Fibroblast of lung (primary cell): ENCODE measurements around the gene VSIR. TPM values are rescaled to one million over a fixed set of nuclear protein-coding genes. Genes with fewer than 3 reads are reported as not detected.

Experiments
- DNase-seq, 2 donors: peaks; one replicate each; pipeline versions ENCODE4 v3.0.0 to v3.0.0-alpha.2; 2010; ENCODE audit warnings: low read depth in 2 of 2
- H2AFZ ChIP-seq: 2 replicates; pipeline ENCODE4 v1.5.1; 2012; ENCODE audit warnings: low read length, control low read depth, inconsistent platforms
- H3K27ac ChIP-seq: 2 replicates; pipeline ENCODE4 v1.5.1; 2011; ENCODE audit warnings: low read length, control low read depth; ENCODE audit not compliant: insufficient read depth
- H3K27me3 ChIP-seq: 2 replicates; pipeline ENCODE4 v1.5.1; 2011; ENCODE audit warnings: mild to moderate bottlenecking, low read length; ENCODE audit not compliant: control insufficient read depth, insufficient read depth
- H3K36me3 ChIP-seq: 2 replicates; pipeline ENCODE4 v1.5.1; 2011; ENCODE audit warnings: low read length; ENCODE audit not compliant: control insufficient read depth, insufficient read depth
- H3K4me1 ChIP-seq: 2 replicates; pipeline ENCODE4 v1.5.1; 2011; ENCODE audit warnings: low read length; ENCODE audit not compliant: control insufficient read depth, insufficient read depth; ENCODE audit errors: extremely low read depth
- H3K4me2 ChIP-seq: 2 replicates; pipeline ENCODE4 v1.5.1; 2011; ENCODE audit warnings: low read length, control low read depth; ENCODE audit not compliant: insufficient read depth; ENCODE audit errors: extremely low read depth
- H3K4me3 ChIP-seq, 4 experiments: fragments of 200-600 bp in 1 of 4; sonication (generic) in 1 of 4; replicated peaks in 1 of 4; 2 replicates each; pipeline ENCODE4 v1.5.1; 2011 to 2016; ENCODE audit warnings: low read length in 4 of 4, low read depth in 3 of 4, mild to moderate bottlenecking in 3 of 4, control low read depth in 2 of 4, inconsistent platforms in 1 of 4, mixed read lengths in 1 of 4; ENCODE audit not compliant: insufficient read depth in 1 of 4; ENCODE audit errors: control extremely low read depth in 1 of 4
- H3K79me2 ChIP-seq: 2 replicates; pipeline ENCODE4 v1.5.1; 2012; ENCODE audit warnings: mild to moderate bottlenecking, low read length, inconsistent platforms; ENCODE audit not compliant: control insufficient read depth, insufficient read depth
- H3K9ac ChIP-seq: 2 replicates; pipeline ENCODE4 v1.5.1; 2011; ENCODE audit warnings: mild to moderate bottlenecking, low read length, control low read depth; ENCODE audit not compliant: insufficient read depth
- H3K9me3 ChIP-seq: 2 replicates; pipeline ENCODE4 v1.5.1; 2012; ENCODE audit warnings: low read depth, low read length; ENCODE audit not compliant: control insufficient read depth, insufficient read depth
- H4K20me1 ChIP-seq: 2 replicates; pipeline ENCODE4 v1.5.1; 2011; ENCODE audit warnings: low read length; ENCODE audit not compliant: control insufficient read depth, insufficient read depth; ENCODE audit errors: extremely low read depth
- CTCF ChIP-seq, 2 donors: IDR thresholded peaks in 1 of 2; conservative IDR thresholded peaks in 1 of 2; 1 replicate in 1 of 2; 2 replicates in 1 of 2; pipeline ENCODE4 v1.5.1; 2011 to 2012; ENCODE audit warnings: low read length in 2 of 2, control low read depth in 1 of 2, inconsistent platforms in 1 of 2, low read depth in 1 of 2, mild to moderate bottlenecking in 1 of 2
- EZH2 ChIP-seq: IDR thresholded peaks from 2 replicates; pipeline ENCODE4 v1.5.1; 2012; ENCODE audit warnings: low read length, control low read depth, mild to moderate bottlenecking; ENCODE audit errors: missing control alignments
- polyA plus RNA-seq, 2 donors: library from polyadenylated mRNA; depleted of rRNA in 1 of 2; stranded (reverse) in 1 of 2; unstranded in 1 of 2; fragments of >200 nt; gene quantifications; 2 replicates each; pipeline ENCODE4 v1.2.1, GENCODE V29; 2011 to 2012; ENCODE audit warnings: missing spikeins in 1 of 2
- total RNA-seq: library from RNA; depleted of rRNA; stranded (reverse); fragments of >200 nt; gene quantifications from 2 replicates; pipeline ENCODE4 v1.2.1, GENCODE V29; 2014

Gene VSIR
- total and polyA plus RNA-seq, 2 donors (not counting 1 experiment from before 2014, with no cell fraction given), result 39.9 to 44.1 TPM

- H4K20me1 ChIP-seq, result no peaks in the 10 kb centered on the region
Observed at GRCh38 chr10:71697938-71698709, 75.2 kb downstream of the VSIR start.

More at GRCh38 chr10:71697938-71698709, 75.2 kb downstream of the VSIR start:
- peaks cover 5% of the 10 kb centered on the region for H3K27me3 ChIP-seq
- no peak overlapping the region for H3K27ac ChIP-seq
- no peaks in the 10 kb centered on the region for H3K36me3 ChIP-seq
- no peak overlapping the region for H3K4me2 ChIP-seq
- H3K9ac ChIP-seq, result no peak overlapping the region
- no peak overlapping the region for H2AFZ ChIP-seq
- no peaks in the 10 kb centered on the region for H3K4me1 ChIP-seq
- no peaks in the 10 kb centered on the region for H3K79me2 ChIP-seq
- no peak for TF ChIP-seq EZH2
- no peak for TF ChIP-seq CTCF (conservative IDR thresholded peaks at IDR 0.05 in 1 of 2, IDR thresholded peaks at IDR 0.05 in 1 of 2; ENCODE audit: low read depth in 1 of 2, low read length in 2 of 2)
- no peak for DNase-seq
- H3K4me3 ChIP-seq, result no peak overlapping the region
- H3K9me3 ChIP-seq, result no peaks in the 10 kb centered on the region

Other genes with a start within 250 kb of the VSIR start
- under 0.01 TPM in 2 replicates for gene C10orf105, start 53.7 kb downstream of the VSIR start, total RNA-seq
- 0.02 and 0.14 TPM in 2 replicates for gene C10orf105, start 53.7 kb downstream of the VSIR start, polyA plus RNA-seq
- gene PSAP, start 77.7 kb upstream of the VSIR start, total RNA-seq, result 1,180 and 1,808 TPM in 2 replicates
- 967 and 1,566 TPM in 2 replicates for gene PSAP, start 77.7 kb upstream of the VSIR start, polyA plus RNA-seq
- gene CHST3, start 190.9 kb upstream of the VSIR start, total RNA-seq, result 24.1 and 29.9 TPM in 2 replicates
- gene CHST3, start 190.9 kb upstream of the VSIR start, polyA plus RNA-seq, result 8.1 and 9.1 TPM in 2 replicates